Measurements from ENCODE around the gene FKBP14. TPM values are rescaled to one million over a fixed set of nuclear protein-coding genes. Genes with fewer than 3 reads are reported as not detected.

The FKBP14 gene
- total and polyA plus RNA-seq, 2 of the 8 experiments (the other 6 are each of a cell fraction or from before 2014, with no cell fraction given), result 3.2 to 20.7 TPM

- TF ChIP-seq POU5F1 (IDR thresholded peaks at IDR 0.05; ENCODE audit: low read depth, low read length) (no peak), SUZ12 (IDR thresholded peaks at IDR 0.05; ENCODE audit: low read length) (no peak), RXRA (IDR thresholded peaks at IDR 0.05; ENCODE audit: insufficient read depth, low read depth, low read length) (no peak), SP1 (IDR thresholded peaks at IDR 0.05; ENCODE audit: low read depth, low read length) (peak; percentile 98), ATF2 (IDR thresholded peaks at IDR 0.05; ENCODE audit: low read length) (no peak), KDM5A (IDR thresholded peaks at IDR 0.05; ENCODE audit: low read length) (no peak), SRF (IDR thresholded peaks at IDR 0.05; ENCODE audit: low read depth, low read length) (0 out of 2 replicates have a peak, but pooled peaks have one; percentile 7), TAF7 (optimal IDR thresholded peaks at IDR 0.05; ENCODE audit: borderline replicate concordance, low read depth, low read length) (no peak), ATF3 (IDR thresholded peaks at IDR 0.05; ENCODE audit: insufficient read depth, low read depth, low read length) (no peak), PHF8 (conservative IDR thresholded peaks at IDR 0.05; ENCODE audit: low read depth, low read length) (no peak; the same call in 1 of the 2 replicates), CEBPB (IDR thresholded peaks at IDR 0.05; ENCODE audit: low read depth, low read length) (no peak), KDM1A (IDR thresholded peaks at IDR 0.05; ENCODE audit: borderline replicate concordance, low read length) (no peak; the same call in 1 of the 2 replicates), CTCF (IDR thresholded peaks at IDR 0.05; ENCODE audit: control extremely low read depth in 1 of 3, insufficient read depth in 1 of 3, low read depth in 1 of 3, low read length in 3 of 3) (no peak; a peak in 1 of 4 replicates), RBBP5 (IDR thresholded peaks at IDR 0.05; ENCODE audit: borderline replicate concordance, low read depth, low read length) (no peak), CHD2 (IDR thresholded peaks at IDR 0.05; ENCODE audit: low read length) (no peak), TBP (IDR thresholded peaks at IDR 0.05; ENCODE audit: low read depth, low read length) (no peak; the same call in 1 of the 2 replicates), BRCA1 (IDR thresholded peaks at IDR 0.05; ENCODE audit: low read depth, low read length) (no peak), POLR2A (IDR thresholded peaks at IDR 0.05; ENCODE audit: control extremely low read depth in 1 of 2, low read depth in 2 of 2, low read length in 2 of 2) (no peak), SIX5 (IDR thresholded peaks at IDR 0.05; ENCODE audit: low read depth, low read length) (peak; percentile 43; the same call in 1 of the 2 replicates), SIRT6 (IDR thresholded peaks at IDR 0.05; ENCODE audit: low read length) (no peak), E2F6 (IDR thresholded peaks at IDR 0.05) (no peak; the same call in 1 of the 2 replicates)
Observed at GRCh38 chr7:30028216-30028748, 1.8 kb upstream of the FKBP14 start, which contains the start of gene PLEKHA8 (continued).

All from H1 (cell line).